Liver (tissue), 9 donors: Measurements from ENCODE around the gene EVC2. TPM values are rescaled to one million over a fixed set of nuclear protein-coding genes. Genes with fewer than 3 reads are reported as not detected.

Experiments
- DNase-seq: peaks from one replicate; pipeline ENCODE4 v3.0.0-alpha.2; 2017; ENCODE audit warnings: low spot score
- H3K27ac ChIP-seq, 2 donors: one replicate each; pipeline ENCODE4 v1.7.0; 2013; ENCODE audit warnings: inconsistent platforms in 2 of 2, low read length in 2 of 2, control low read depth in 1 of 2, low read depth in 1 of 2, mild to moderate bottlenecking in 1 of 2
- H3K27me3 ChIP-seq, 4 donors: one replicate each; pipeline versions ENCODE4 v1.6.1 to v1.7.0; 2013; ENCODE audit warnings: low read length in 3 of 4, inconsistent platforms in 1 of 4, mild to moderate bottlenecking in 1 of 4, moderate library complexity in 1 of 4; ENCODE audit not compliant: control insufficient read depth in 4 of 4, insufficient read depth in 4 of 4
- H3K36me3 ChIP-seq, 4 donors: one replicate each; pipeline versions ENCODE4 v1.6.1 to v1.7.0; 2013; ENCODE audit warnings: low read length in 3 of 4, mild to moderate bottlenecking in 3 of 4, low read depth in 1 of 4, moderate library complexity in 1 of 4; ENCODE audit not compliant: control insufficient read depth in 4 of 4, insufficient read depth in 3 of 4
- H3K4me1 ChIP-seq, 4 donors: one replicate each; pipeline versions ENCODE4 v1.6.1 to v1.7.0; 2013; ENCODE audit warnings: low read length in 3 of 4, mild to moderate bottlenecking in 3 of 4, moderate library complexity in 1 of 4; ENCODE audit not compliant: control insufficient read depth in 4 of 4, insufficient read depth in 4 of 4
- H3K4me3 ChIP-seq, 3 donors: one replicate each; pipeline versions ENCODE4 v1.6.1 to v1.7.0; 2013; ENCODE audit warnings: low read length in 3 of 3, control low read depth in 1 of 3, low read depth in 1 of 3, mild to moderate bottlenecking in 1 of 3
- H3K9ac ChIP-seq, 2 donors: one replicate each; pipeline ENCODE4 v1.7.0; 2013; ENCODE audit warnings: low read length in 2 of 2, mild to moderate bottlenecking in 2 of 2, moderate library complexity in 2 of 2, control low read depth in 1 of 2, low read depth in 1 of 2
- H3K9me3 ChIP-seq, 4 donors: one replicate each; pipeline versions ENCODE4 v1.6.1 to v1.7.0; 2013; ENCODE audit warnings: low read length in 3 of 4; ENCODE audit not compliant: control insufficient read depth in 4 of 4
- EGR1 ChIP-seq, 2 donors: IDR thresholded peaks; 2 replicates each; pipeline ENCODE4 v1.6.1; 2016 to 2018; ENCODE audit warnings: antibody characterized with exemption in 2 of 2, low read depth in 2 of 2
- FOXA1 ChIP-seq: IDR thresholded peaks from 2 replicates; pipeline ENCODE4 v1.6.1; 2016; ENCODE audit warnings: antibody characterized with exemption
- FOXA2 ChIP-seq: IDR thresholded peaks from 2 replicates; pipeline ENCODE4 v1.6.1; 2016; ENCODE audit warnings: antibody characterized with exemption
- GABPA ChIP-seq, 2 donors: IDR thresholded peaks in 1 of 2; conservative IDR thresholded peaks in 1 of 2; 2 replicates each; pipeline ENCODE4 v1.6.1; 2016; ENCODE audit warnings: antibody characterized with exemption in 2 of 2, mild to moderate bottlenecking in 1 of 2, moderate library complexity in 1 of 2
- HNF4A ChIP-seq, 2 donors: conservative IDR thresholded peaks; 2 replicates each; pipeline ENCODE4 v1.6.1; 2016; ENCODE audit warnings: antibody characterized with exemption in 2 of 2, mild to moderate bottlenecking in 2 of 2
- HNF4G ChIP-seq: IDR thresholded peaks from 2 replicates; pipeline ENCODE4 v1.6.1; 2016; ENCODE audit warnings: antibody characterized with exemption
- JUND ChIP-seq, 2 donors: IDR thresholded peaks; 2 replicates each; pipeline ENCODE4 v1.6.1; 2016; ENCODE audit warnings: antibody characterized with exemption in 2 of 2
- NR2F2 ChIP-seq: IDR thresholded peaks from 2 replicates; pipeline ENCODE4 v1.6.1; 2016; ENCODE audit warnings: antibody characterized with exemption
- RAD21 ChIP-seq, 2 donors: IDR thresholded peaks; 2 replicates each; pipeline ENCODE4 v1.6.1; 2016; ENCODE audit warnings: antibody characterized with exemption in 2 of 2, mild to moderate bottlenecking in 2 of 2
- RXRA ChIP-seq, 2 donors: IDR thresholded peaks; 2 replicates each; pipeline ENCODE4 v1.6.1; 2017 to 2018; ENCODE audit warnings: antibody characterized with exemption in 2 of 2, mild to moderate bottlenecking in 1 of 2
- SP1 ChIP-seq: IDR thresholded peaks from 2 replicates; pipeline ENCODE4 v1.6.1; 2018; ENCODE audit warnings: antibody characterized with exemption, mild to moderate bottlenecking
- TAF1 ChIP-seq: conservative IDR thresholded peaks from 2 replicates; pipeline ENCODE4 v1.6.1; 2016; ENCODE audit warnings: antibody characterized with exemption, mild to moderate bottlenecking
- YY1 ChIP-seq: IDR thresholded peaks from 2 replicates; pipeline ENCODE4 v1.6.1; 2016; ENCODE audit warnings: antibody characterized with exemption, mild to moderate bottlenecking
- WGBS: extraction: QIAGEN DNeasy Blood & Tissue Kit; methylation state at CpG from one replicate; pipeline ENCODE4 v1.1.7; 2013; 5-methylcytosine and 5-hydroxymethylcytosine counted together
- polyA plus RNA-seq, 2 donors: library from polyadenylated mRNA; stranded (reverse) in 1 of 2; unstranded in 1 of 2; fragments of 200-250 nt in 1 of 2; fragments of >200 nt in 1 of 2; fragmentation: Nextera tagmentation in 1 of 2; extraction: Ambion mirVana in 1 of 2; gene quantifications; one replicate each; pipeline versions ENCODE4 v1.2.1 to v1.2.3, GENCODE V29; 2013 to 2015
- total RNA-seq, 2 donors: library from RNA; depleted of rRNA; stranded (reverse); fragments of >200 nt; gene quantifications; one replicate each; pipeline ENCODE4 v1.2.3, GENCODE V29; 2014
- TF ChIP-seq, protein P1 (sequence below): IDR thresholded peaks from 2 replicates; pipeline ENCODE4 v1.6.1; 2016; ENCODE audit warnings: antibody characterized with exemption, mild to moderate bottlenecking
- TF ChIP-seq, protein P2 (sequence below): IDR thresholded peaks from 2 replicates; pipeline ENCODE4 v1.6.1; 2016; ENCODE audit warnings: antibody characterized with exemption
- TF ChIP-seq, protein P3 (sequence below): fragments of 150-350 bp; IDR thresholded peaks from 2 replicates; pipeline ENCODE4 v1.5.1; 2017; ENCODE audit warnings: improper control_type of control experiment, low read depth, low read length; ENCODE audit not compliant: missing input control
- TF ChIP-seq, protein P4 (sequence below): IDR thresholded peaks from 2 replicates; pipeline ENCODE4 v1.6.1; 2016; ENCODE audit warnings: antibody characterized with exemption
- TF ChIP-seq, protein P5 (sequence below): IDR thresholded peaks from 2 replicates; pipeline ENCODE4 v1.6.1; 2016; ENCODE audit warnings: antibody characterized with exemption
- donor health status: healthy.
- donor health status: healthy.
- donor health status: healthy.
- donor health status: healthy.
- donor health status: healthy.

EVC2 gene
- total and polyA plus RNA-seq, 4 donors: 0.26 to 1.3 (median 0.57) TPM

DNA sequence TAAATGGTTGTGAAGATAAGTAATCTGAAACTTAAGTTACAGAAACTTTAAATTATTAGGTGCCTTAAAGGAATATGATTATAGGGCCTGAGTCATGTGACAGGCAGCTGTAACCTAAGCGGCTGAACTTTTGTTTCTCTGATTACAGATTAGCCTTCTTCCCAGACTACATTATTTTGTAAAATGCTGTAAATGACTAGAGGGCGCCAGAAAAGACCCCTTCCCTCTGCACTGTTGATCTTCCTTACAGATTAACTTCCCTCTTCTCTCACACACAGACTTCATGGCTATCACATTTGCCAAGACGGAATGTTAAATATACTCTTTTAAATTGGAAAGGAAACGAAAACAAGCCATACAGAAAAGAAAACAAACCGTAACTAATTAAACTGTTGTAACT is 96.6 kb downstream of the EVC2 start:
- no peak overlapping the region for H3K27ac ChIP-seq
- H3K36me3 ChIP-seq: peaks cover 0 to 4% (median 0%) of the 10 kb centered on the region in 4 donors
- TF ChIP-seq FOXA2: no peak
- TF ChIP-seq SP1: no peak
- no peak for TF ChIP-seq FOXA1
- TF ChIP-seq NR2F2: no peak
- TF ChIP-seq, protein P1, sequence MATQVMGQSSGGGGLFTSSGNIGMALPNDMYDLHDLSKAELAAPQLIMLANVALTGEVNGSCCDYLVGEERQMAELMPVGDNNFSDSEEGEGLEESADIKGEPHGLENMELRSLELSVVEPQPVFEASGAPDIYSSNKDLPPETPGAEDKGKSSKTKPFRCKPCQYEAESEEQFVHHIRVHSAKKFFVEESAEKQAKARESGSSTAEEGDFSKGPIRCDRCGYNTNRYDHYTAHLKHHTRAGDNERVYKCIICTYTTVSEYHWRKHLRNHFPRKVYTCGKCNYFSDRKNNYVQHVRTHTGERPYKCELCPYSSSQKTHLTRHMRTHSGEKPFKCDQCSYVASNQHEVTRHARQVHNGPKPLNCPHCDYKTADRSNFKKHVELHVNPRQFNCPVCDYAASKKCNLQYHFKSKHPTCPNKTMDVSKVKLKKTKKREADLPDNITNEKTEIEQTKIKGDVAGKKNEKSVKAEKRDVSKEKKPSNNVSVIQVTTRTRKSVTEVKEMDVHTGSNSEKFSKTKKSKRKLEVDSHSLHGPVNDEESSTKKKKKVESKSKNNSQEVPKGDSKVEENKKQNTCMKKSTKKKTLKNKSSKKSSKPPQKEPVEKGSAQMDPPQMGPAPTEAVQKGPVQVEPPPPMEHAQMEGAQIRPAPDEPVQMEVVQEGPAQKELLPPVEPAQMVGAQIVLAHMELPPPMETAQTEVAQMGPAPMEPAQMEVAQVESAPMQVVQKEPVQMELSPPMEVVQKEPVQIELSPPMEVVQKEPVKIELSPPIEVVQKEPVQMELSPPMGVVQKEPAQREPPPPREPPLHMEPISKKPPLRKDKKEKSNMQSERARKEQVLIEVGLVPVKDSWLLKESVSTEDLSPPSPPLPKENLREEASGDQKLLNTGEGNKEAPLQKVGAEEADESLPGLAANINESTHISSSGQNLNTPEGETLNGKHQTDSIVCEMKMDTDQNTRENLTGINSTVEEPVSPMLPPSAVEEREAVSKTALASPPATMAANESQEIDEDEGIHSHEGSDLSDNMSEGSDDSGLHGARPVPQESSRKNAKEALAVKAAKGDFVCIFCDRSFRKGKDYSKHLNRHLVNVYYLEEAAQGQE: no peak
- TF ChIP-seq, protein P2, sequence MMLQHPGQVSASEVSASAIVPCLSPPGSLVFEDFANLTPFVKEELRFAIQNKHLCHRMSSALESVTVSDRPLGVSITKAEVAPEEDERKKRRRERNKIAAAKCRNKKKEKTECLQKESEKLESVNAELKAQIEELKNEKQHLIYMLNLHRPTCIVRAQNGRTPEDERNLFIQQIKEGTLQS: no peak
- TF ChIP-seq JUND (IDR thresholded peaks at IDR 0.05): no peak
- TF ChIP-seq, protein P3, sequence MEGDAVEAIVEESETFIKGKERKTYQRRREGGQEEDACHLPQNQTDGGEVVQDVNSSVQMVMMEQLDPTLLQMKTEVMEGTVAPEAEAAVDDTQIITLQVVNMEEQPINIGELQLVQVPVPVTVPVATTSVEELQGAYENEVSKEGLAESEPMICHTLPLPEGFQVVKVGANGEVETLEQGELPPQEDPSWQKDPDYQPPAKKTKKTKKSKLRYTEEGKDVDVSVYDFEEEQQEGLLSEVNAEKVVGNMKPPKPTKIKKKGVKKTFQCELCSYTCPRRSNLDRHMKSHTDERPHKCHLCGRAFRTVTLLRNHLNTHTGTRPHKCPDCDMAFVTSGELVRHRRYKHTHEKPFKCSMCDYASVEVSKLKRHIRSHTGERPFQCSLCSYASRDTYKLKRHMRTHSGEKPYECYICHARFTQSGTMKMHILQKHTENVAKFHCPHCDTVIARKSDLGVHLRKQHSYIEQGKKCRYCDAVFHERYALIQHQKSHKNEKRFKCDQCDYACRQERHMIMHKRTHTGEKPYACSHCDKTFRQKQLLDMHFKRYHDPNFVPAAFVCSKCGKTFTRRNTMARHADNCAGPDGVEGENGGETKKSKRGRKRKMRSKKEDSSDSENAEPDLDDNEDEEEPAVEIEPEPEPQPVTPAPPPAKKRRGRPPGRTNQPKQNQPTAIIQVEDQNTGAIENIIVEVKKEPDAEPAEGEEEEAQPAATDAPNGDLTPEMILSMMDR: no peak
- TF ChIP-seq EGR1 (IDR thresholded peaks at IDR 0.05; ENCODE audit: low read depth in 2 of 2): no peak
- no peak for TF ChIP-seq TAF1
- no peak for TF ChIP-seq RAD21 (IDR thresholded peaks at IDR 0.05)
- no peak for TF ChIP-seq YY1
- TF ChIP-seq, protein P4, sequence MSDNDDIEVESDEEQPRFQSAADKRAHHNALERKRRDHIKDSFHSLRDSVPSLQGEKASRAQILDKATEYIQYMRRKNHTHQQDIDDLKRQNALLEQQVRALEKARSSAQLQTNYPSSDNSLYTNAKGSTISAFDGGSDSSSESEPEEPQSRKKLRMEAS: no peak
- no peak for TF ChIP-seq GABPA (IDR thresholded peaks at IDR 0.05 in 1 of 2, conservative IDR thresholded peaks at IDR 0.05 in 1 of 2)
- no peak for TF ChIP-seq RXRA (IDR thresholded peaks at IDR 0.05)
- TF ChIP-seq, protein P5, sequence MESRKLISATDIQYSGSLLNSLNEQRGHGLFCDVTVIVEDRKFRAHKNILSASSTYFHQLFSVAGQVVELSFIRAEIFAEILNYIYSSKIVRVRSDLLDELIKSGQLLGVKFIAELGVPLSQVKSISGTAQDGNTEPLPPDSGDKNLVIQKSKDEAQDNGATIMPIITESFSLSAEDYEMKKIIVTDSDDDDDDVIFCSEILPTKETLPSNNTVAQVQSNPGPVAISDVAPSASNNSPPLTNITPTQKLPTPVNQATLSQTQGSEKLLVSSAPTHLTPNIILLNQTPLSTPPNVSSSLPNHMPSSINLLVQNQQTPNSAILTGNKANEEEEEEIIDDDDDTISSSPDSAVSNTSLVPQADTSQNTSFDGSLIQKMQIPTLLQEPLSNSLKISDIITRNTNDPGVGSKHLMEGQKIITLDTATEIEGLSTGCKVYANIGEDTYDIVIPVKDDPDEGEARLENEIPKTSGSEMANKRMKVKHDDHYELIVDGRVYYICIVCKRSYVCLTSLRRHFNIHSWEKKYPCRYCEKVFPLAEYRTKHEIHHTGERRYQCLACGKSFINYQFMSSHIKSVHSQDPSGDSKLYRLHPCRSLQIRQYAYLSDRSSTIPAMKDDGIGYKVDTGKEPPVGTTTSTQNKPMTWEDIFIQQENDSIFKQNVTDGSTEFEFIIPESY: no peak
- no peak for TF ChIP-seq HNF4G
- TF ChIP-seq HNF4A (conservative IDR thresholded peaks at IDR 0.05): no peak
- H3K9me3 ChIP-seq: no peaks in the 10 kb centered on the region
- no peak for DNase-seq
- H3K4me3 ChIP-seq: no peak overlapping the region
- 66% methylated on average over 5 of the region's 5 CpGs for WGBS
- H3K4me1 ChIP-seq: no peaks in the 10 kb centered on the region
- no peak overlapping the region for H3K9ac ChIP-seq
- no peaks in the 10 kb centered on the region for H3K27me3 ChIP-seq
